GM12872 (cell line): ENCODE measurements around the gene CEACAM18.

Source experiments
- TF ChIP-seq, protein P1 (sequence below): IDR thresholded peaks from 3 replicates; pipeline ENCODE4 v1.5.1; 2011; ENCODE audit warnings: low read depth, mild to moderate bottlenecking, low read length, moderate library complexity; ENCODE audit not compliant: insufficient read depth

Gene CEACAM18

DNA sequence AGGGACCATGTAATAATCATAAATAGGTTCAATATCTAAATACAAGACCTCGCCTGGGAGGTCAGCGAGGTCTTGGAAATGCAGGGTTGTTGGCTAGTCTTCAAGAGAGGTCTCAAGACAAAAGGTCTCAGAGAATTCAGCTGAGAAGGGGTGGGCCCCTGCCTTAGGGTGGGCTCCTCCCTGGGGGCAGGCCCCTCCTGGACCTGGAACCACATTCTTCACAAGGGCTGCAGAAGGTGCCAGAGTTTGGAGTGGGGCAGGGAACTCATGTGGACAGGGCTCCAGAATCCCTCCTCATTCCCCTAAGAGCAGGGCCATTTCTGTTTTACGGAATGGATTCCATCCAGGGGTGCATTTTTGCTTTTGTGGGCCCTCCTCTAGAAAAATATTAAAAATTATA lies 10.2 kb downstream of the CEACAM18 start:
- TF ChIP-seq, protein P1, sequence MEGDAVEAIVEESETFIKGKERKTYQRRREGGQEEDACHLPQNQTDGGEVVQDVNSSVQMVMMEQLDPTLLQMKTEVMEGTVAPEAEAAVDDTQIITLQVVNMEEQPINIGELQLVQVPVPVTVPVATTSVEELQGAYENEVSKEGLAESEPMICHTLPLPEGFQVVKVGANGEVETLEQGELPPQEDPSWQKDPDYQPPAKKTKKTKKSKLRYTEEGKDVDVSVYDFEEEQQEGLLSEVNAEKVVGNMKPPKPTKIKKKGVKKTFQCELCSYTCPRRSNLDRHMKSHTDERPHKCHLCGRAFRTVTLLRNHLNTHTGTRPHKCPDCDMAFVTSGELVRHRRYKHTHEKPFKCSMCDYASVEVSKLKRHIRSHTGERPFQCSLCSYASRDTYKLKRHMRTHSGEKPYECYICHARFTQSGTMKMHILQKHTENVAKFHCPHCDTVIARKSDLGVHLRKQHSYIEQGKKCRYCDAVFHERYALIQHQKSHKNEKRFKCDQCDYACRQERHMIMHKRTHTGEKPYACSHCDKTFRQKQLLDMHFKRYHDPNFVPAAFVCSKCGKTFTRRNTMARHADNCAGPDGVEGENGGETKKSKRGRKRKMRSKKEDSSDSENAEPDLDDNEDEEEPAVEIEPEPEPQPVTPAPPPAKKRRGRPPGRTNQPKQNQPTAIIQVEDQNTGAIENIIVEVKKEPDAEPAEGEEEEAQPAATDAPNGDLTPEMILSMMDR = no peak

DNA sequence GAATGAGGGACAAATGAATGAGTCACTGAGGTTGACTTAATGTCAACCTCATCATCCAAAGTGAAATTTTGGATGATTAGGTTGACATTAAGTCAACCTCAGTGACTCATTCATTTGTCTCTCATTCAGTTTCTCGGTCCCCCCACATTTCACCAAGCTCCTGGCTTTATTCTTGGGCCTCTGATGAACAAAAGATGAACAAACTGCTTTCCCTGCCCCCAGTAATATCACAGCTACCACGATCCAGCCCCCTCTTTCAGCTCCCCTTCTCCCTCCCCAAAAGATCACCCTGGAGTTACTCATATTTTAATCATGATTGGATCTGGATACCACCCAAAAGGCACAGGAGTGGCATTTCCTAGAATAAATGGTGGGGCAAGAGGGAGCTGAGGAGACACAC lies 10.8 kb downstream of the CEACAM18 start:
- TF ChIP-seq, protein P1 = no peak

DNA sequence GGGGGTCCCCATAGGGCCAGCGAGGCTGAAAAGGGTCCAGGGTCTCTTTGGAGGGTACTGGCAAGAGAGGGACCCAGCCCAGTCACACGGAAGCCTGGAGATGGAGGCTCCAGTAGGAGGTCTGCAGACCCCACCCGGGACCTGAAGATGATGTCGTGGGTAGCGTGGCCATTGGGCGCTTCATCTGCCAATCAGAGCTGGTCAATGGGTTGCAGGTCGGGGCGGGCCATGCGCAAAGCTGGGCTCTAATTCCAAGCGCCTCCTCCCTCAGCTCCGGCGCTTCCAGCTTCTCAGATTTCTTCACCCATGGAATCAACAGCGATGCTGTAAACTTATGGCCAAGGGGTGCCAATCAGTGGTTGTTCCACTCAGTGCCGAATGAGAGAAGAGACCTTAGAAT lies 12.3 kb downstream of the CEACAM18 start:
- TF ChIP-seq, protein P1 = no peak

DNA sequence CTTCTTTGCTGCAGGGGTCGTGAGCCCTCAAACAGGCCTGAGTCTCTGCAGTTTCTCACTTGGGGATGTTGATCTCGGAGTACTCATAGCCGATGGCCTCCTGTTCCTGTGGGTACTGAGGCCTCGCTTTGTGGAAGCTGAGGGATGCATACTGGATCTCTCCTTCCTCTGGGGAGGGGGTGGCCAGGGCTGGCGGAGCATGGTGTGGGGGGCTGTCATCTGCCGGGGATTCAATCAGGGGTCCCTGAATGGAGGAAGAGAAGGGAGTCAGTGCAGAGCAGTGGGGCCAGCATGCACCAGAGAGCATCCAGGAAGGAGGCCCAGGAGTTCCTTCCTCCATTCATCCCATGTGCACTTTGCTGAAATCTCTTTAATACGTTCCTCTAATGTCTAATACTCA lies 13.2 kb downstream of the CEACAM18 start:
- TF ChIP-seq, protein P1 = no peak

DNA sequence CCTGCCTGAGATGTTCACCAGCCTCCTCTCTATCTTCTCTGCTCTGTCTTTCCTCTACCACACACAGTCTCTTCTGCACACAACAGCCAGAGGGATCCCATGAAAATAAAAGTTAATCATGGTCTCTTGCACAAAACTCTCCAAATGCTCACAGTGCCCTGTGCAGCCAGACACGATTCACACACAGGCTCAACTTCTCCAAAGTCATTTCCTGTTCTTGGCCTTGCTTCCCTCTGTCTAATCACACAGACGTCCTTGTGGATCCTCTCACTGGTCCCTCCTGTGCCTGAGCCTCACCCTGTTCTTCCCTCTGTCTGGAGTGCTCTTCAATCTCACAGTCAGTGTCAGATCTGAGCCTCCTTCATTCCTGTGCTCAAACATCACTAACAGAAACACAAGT lies 15.4 kb downstream of the CEACAM18 start:
- TF ChIP-seq, protein P1 = no peak

DNA sequence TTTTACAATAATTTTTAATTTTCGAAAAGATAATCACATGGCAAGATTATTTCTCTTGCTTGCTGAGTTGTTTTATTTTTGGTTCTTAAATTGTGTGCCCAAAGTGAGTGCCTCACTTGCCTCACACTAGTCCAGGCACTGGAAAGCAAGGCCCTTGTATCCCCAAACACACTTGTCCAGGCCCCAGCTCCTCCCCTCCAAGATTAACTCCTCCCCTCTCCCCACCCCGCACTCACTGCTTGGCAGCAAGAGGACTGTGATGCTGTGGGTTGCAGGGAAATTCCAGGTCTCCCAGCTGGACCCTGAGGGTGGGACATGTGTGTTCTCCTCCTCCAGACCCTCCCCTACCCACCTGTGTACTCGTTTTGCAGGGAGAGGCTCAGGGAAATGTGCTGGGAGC lies 19.3 kb downstream of the CEACAM18 start:
- TF ChIP-seq, protein P1 = no peak

DNA sequence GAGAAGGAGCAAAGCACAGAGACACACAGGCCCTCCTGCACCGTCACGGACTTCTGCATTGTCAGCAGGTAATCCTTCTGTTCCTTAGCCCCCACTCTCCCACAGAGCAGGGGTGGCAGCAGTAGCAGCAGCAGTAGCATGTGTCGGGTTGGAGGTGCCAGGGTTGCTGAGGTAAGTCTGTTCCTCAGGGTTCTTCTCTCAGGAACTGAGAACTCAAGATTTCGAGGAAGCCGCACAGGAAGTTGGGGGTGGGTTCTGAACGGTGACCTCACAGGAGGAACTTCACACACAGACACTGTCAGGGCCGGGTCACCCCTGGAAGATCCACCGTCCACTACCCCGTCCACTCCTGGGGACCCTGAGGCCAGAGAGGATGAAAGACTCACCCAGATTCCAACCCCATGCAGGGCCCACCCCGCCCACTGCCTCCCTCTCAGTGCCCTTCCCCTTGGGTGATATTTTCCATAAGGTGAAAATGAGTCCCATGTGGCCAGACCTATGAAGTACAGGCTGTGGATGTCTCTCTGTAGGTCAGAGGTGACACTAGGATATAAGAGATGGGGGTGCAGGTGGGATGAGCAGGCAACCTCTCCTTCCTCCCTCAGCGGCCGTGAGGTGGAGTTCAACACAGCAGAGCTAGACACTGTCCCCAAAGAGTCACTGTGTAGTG lies 23.4 kb downstream of the CEACAM18 start, which contains the start of gene SIGLEC12:
Gene SIGLEC12 (minus strand): TSS at position 207 of the 670 bp plus-strand sequence. CDS start 67 bp downstream, at position 140.
- TF ChIP-seq, protein P1 = no peak
